Neural cell (in vitro differentiated cells): ENCODE data around the gene IGSF3.

ENCODE experiments used
- CTCF ChIP-seq: fragments of 450-650 bp; IDR thresholded peaks from 2 replicates; pipeline ENCODE4 v1.5.1; 2014; ENCODE audit warnings: antibody characterized with exemption, mild to moderate bottlenecking, moderate library complexity; ENCODE audit not compliant: poor library complexity, severe bottlenecking
- EZH2 ChIP-seq: fragments of 200-600, 300-800 bp; shearing (Covaris generic), sonication (generic); IDR thresholded peaks from 2 replicates; pipeline ENCODE4 v1.6.1; 2014; ENCODE audit warnings: antibody characterized with exemption, low read length, borderline replicate concordance, mild to moderate bottlenecking; ENCODE audit not compliant: insufficient read depth, poor library complexity, severe bottlenecking
- MXI1 ChIP-seq: fragments of 450-650 bp; conservative IDR thresholded peaks from 2 replicates; pipeline ENCODE4 v1.6.1; 2014; ENCODE audit warnings: antibody characterized with exemption, mild to moderate bottlenecking; ENCODE audit not compliant: poor library complexity, severe bottlenecking

GRCh38 chr1:116684575-116684974, 17.0 kb upstream of the IGSF3 start:
- no peak for TF ChIP-seq MXI1
- no peak for TF ChIP-seq CTCF
- TF ChIP-seq EZH2 = no peak
